Osteoblast (primary cell): ENCODE results near the gene ZNF540. TPM values are rescaled to one million over a fixed set of nuclear protein-coding genes. Genes with fewer than 3 reads are reported as not detected.

Experiments
- DNase-seq: peaks from one replicate; pipeline ENCODE4 v3.0.0; 2011; ENCODE audit warnings: low spot score, mixed read lengths; ENCODE audit not compliant: insufficient read length; ENCODE audit errors: missing footprints
- H2AFZ ChIP-seq: 2 replicates; pipeline ENCODE4 v1.6.0; 2011; ENCODE audit warnings: mild to moderate bottlenecking, low read length
- H3K27ac ChIP-seq: 2 replicates; pipeline ENCODE4 v1.5.1; 2011; ENCODE audit warnings: mild to moderate bottlenecking, low read depth, low read length, moderate library complexity
- H3K27me3 ChIP-seq: 2 replicates; pipeline ENCODE4 v1.6.0; 2012; ENCODE audit warnings: mild to moderate bottlenecking, control low read depth, inconsistent platforms, low read length, moderate library complexity; ENCODE audit not compliant: insufficient read depth
- H3K36me3 ChIP-seq: 2 replicates; pipeline ENCODE4 v1.5.1; 2011; ENCODE audit warnings: mild to moderate bottlenecking, low read length, control low read depth, moderate library complexity; ENCODE audit not compliant: insufficient read depth
- H3K4me1 ChIP-seq: 2 replicates; pipeline ENCODE4 v1.5.1; 2011; ENCODE audit warnings: mild to moderate bottlenecking, low read length, control low read depth, moderate library complexity; ENCODE audit not compliant: insufficient read depth
- H3K4me2 ChIP-seq: 2 replicates; pipeline ENCODE4 v1.6.0; 2011; ENCODE audit warnings: mild to moderate bottlenecking, low read length; ENCODE audit not compliant: insufficient read depth
- H3K4me3 ChIP-seq: fragments of 200-600 bp; sonication (generic); 3 replicates; pipeline ENCODE4 v1.5.1; 2012; ENCODE audit warnings: mild to moderate bottlenecking, low read length, inconsistent platforms; ENCODE audit not compliant: insufficient read depth
- H3K79me2 ChIP-seq: 2 replicates; pipeline ENCODE4 v1.6.0; 2012; ENCODE audit warnings: mild to moderate bottlenecking, low read length, control low read depth, inconsistent platforms; ENCODE audit not compliant: insufficient read depth
- H3K9me3 ChIP-seq: 2 replicates; pipeline ENCODE4 v1.5.1; 2011; ENCODE audit warnings: low read depth, low read length, control low read depth
- H4K20me1 ChIP-seq: 2 replicates; pipeline ENCODE4 v1.6.0; 2012; ENCODE audit warnings: mild to moderate bottlenecking, low read length, control low read depth; ENCODE audit not compliant: insufficient read depth
- total RNA-seq: library from RNA; depleted of rRNA; stranded (reverse); fragments of >200 nt; gene quantifications from 2 replicates; pipeline ENCODE4 v1.2.3, GENCODE V29; 2012
- TF ChIP-seq, protein P1 (sequence below): IDR thresholded peaks from 2 replicates; pipeline ENCODE4 v1.5.1; 2011; ENCODE audit warnings: mild to moderate bottlenecking, low read depth, low read length, moderate library complexity; ENCODE audit errors: extremely low read depth

ZNF540 gene
- 0.72 and 2.1 TPM in 2 replicates for total RNA-seq

- H3K4me3 ChIP-seq, result peak within 1 kb of the TSS; percentile 99
- TF ChIP-seq, protein P1, sequence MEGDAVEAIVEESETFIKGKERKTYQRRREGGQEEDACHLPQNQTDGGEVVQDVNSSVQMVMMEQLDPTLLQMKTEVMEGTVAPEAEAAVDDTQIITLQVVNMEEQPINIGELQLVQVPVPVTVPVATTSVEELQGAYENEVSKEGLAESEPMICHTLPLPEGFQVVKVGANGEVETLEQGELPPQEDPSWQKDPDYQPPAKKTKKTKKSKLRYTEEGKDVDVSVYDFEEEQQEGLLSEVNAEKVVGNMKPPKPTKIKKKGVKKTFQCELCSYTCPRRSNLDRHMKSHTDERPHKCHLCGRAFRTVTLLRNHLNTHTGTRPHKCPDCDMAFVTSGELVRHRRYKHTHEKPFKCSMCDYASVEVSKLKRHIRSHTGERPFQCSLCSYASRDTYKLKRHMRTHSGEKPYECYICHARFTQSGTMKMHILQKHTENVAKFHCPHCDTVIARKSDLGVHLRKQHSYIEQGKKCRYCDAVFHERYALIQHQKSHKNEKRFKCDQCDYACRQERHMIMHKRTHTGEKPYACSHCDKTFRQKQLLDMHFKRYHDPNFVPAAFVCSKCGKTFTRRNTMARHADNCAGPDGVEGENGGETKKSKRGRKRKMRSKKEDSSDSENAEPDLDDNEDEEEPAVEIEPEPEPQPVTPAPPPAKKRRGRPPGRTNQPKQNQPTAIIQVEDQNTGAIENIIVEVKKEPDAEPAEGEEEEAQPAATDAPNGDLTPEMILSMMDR, result no peak
- H3K4me2 ChIP-seq, result peak within 1 kb of the TSS; percentile 88
- no peaks in the 10 kb centered on the region for H3K9me3 ChIP-seq
- peak within 1 kb of the TSS; percentile 99 for H2AFZ ChIP-seq
- H3K27ac ChIP-seq, result peak within 1 kb of the TSS; percentile 85
- no peaks in the 10 kb centered on the region for H4K20me1 ChIP-seq
- peak; percentile 96 for DNase-seq
- H3K4me1 ChIP-seq, result peaks cover 10% of the 10 kb centered on the region
- no peaks in the 10 kb centered on the region for H3K27me3 ChIP-seq
- H3K79me2 ChIP-seq, result peaks cover 3% of the 10 kb centered on the region
- no peaks in the 10 kb centered on the region for H3K36me3 ChIP-seq
Measured at GRCh38 chr19:37594304-37594981, at the start of gene ZNF540, which contains the start of gene ZNF571. Gene ZNF540 (plus strand): TSS chr19:37594876. CDS start chr19:37598448, 3,572 bp downstream. Gene ZNF571 (minus strand): TSS chr19:37594792. CDS start chr19:37586676, 8,116 bp downstream.

DNA sequence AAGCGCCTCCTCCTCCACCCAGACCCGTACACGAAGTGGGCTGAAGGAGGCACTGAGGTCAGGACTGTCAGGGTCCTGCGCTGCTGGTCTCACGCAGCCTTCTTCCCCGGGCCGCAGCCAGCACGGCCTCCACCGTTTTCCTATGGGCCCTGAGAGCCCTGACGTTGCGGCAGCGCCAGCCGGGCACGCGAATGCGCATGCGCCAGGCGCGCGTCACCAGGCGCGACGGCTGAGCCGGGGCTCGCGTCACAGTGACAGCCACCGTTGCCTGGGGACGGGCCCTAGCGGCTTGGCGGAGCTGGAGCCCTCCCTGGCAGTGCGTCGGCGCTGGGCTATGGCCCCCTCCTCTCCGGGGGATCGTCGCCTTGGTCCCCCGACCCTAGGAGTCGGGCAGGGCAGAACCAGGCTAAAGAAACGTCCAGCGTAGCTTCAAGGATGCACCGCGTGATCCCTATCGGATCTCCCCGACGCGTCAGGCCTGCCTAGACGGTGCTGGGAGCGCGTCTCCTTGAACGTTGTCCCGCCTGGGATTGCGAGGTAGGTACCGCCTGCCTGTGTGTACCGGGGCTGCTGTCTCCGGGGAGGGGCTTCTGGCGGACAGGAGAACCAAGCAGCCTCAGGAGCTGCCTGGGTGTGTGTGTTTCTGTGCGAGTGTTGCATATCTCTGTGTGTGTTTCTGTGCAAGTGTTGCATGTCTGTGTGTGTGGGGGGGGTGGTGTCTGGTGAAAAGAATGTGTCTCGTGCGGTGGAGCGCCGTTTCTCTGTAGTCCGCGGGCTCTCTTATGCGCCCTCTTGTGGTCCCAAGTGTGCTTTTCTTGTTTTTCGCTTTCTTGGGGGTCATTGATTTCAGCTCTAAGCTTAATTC is 43.3 kb upstream of the ZNF540 start:
- H3K27ac ChIP-seq, result peak overlapping the region; percentile 73
- peaks cover 30% of the 10 kb centered on the region for H3K9me3 ChIP-seq

DNA sequence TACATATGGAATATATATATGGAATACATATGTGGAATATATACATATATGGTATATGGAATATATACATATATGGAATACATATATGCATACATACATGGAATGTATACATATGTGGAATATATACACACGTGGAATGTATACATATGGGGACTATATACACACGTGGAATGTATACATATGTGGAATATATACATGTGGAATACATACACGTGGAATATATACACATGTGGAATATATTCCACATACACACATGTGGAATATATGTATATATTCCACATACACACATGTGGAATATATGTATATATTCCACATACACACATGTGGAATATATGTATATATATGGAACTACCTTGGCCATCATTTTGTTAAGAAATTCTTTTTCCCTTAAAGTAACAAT is 31.2 kb upstream of the ZNF540 start:
- H3K9me3 ChIP-seq, result peaks cover 54% of the 10 kb centered on the region

More for the DNA sequence above, 43.3 kb upstream of the ZNF540 start:
- peak; percentile 96 for DNase-seq
- H3K4me3 ChIP-seq, result peak overlapping the region; percentile 79
- H4K20me1 ChIP-seq, result no peaks in the 10 kb centered on the region
- TF ChIP-seq, protein P1, result peak; percentile 37
- H2AFZ ChIP-seq, result peak overlapping the region; percentile 88
- H3K36me3 ChIP-seq, result no peaks in the 10 kb centered on the region
- H3K4me1 ChIP-seq, result no peaks in the 10 kb centered on the region
- peak overlapping the region; percentile 74 for H3K4me2 ChIP-seq
- H3K27me3 ChIP-seq, result no peaks in the 10 kb centered on the region
- H3K79me2 ChIP-seq, result no peaks in the 10 kb centered on the region

More for the DNA sequence above, 31.2 kb upstream of the ZNF540 start:
- Histone ChIP-seq H3K4me3 (no peak overlapping the region), H4K20me1 (no peaks in the 10 kb centered on the region), H3K27ac (no peak overlapping the region), H3K4me1 (no peaks in the 10 kb centered on the region), H3K27me3 (no peaks in the 10 kb centered on the region), H3K79me2 (no peaks in the 10 kb centered on the region), H3K4me2 (no peak overlapping the region), H2AFZ (no peak overlapping the region), H3K36me3 (no peaks in the 10 kb centered on the region)
- TF ChIP-seq, protein P1, result no peak
- DNase-seq, result no peak
